ENCODE data around the gene KRT16. TPM values are rescaled to one million over a fixed set of nuclear protein-coding genes. Genes with fewer than 3 reads are reported as not detected.
"Not testable (repeated sequence)": the region's sequence is repeated elsewhere in the genome, so short reads cannot be mapped to it uniquely, and the experiment has no call there.

The KRT16 gene
- total RNA-seq, 1 experiment from 2014 or later, result 0.08 TPM

- not testable (repeated sequence) for H3K27ac ChIP-seq; DNase-seq; H3K9me3 ChIP-seq (replicated peaks); H3K4me3 ChIP-seq; H3K27me3 ChIP-seq
- Histone ChIP-seq H3K36me3 (peaks cover 11% of the 10 kb centered on the region), H3K4me1 (peaks cover 23% of the 10 kb centered on the region)
These were observed 13.7 kb upstream of the KRT16 start for GRCh38 chr17:41626028-41626913.

GRCh38 chr17:41625602-41626001, 13.0 kb upstream of the KRT16 start:
- no peaks in the 10 kb centered on the region for H3K27me3 ChIP-seq
- no peak overlapping the region for H3K27ac ChIP-seq
- H3K4me1 ChIP-seq, result peaks cover 20% of the 10 kb centered on the region
- no peaks in the 10 kb centered on the region for H3K9me3 ChIP-seq (replicated peaks)
- DNase-seq, result no peak
- H3K36me3 ChIP-seq, result peaks cover 15% of the 10 kb centered on the region
- no peak overlapping the region for H3K4me3 ChIP-seq

GRCh38 chr17:41624208-41625101, 11.9 kb upstream of the KRT16 start, which contains the start of gene KRT17:
TSS of gene KRT17 (minus strand) at chr17:41624575. CDS start at chr17:41624509, 66 bp downstream.
- H3K27ac ChIP-seq, result peak within 1 kb of the TSS; percentile 84
- no peaks in the 10 kb centered on the region for H3K27me3 ChIP-seq
- no peaks in the 10 kb centered on the region for H3K9me3 ChIP-seq (replicated peaks)
- H3K4me1 ChIP-seq, result peaks cover 12% of the 10 kb centered on the region
- peak; percentile 81 to 82 for DNase-seq
- peak within 1 kb of the TSS; percentile 63 for H3K4me3 ChIP-seq
- peaks cover 19% of the 10 kb centered on the region for H3K36me3 ChIP-seq

- H3K9me3 ChIP-seq (replicated peaks); H3K27me3 ChIP-seq: not testable (repeated sequence)
- Histone ChIP-seq H3K4me1 (peaks cover 12% of the 10 kb centered on the region), H3K27ac (peak overlapping the region; percentile 84), H3K4me3 (peak overlapping the region; percentile 63), H3K36me3 (peaks cover 19% of the 10 kb centered on the region)
- peak; percentile 68 to 75 for DNase-seq
These were observed 10.8 kb upstream of the KRT16 start for GRCh38 chr17:41623184-41623861.

GRCh38 chr17:41622340-41623183, 10.0 kb upstream of the KRT16 start:
- Histone ChIP-seq H3K27ac (peak overlapping the region; percentile 84), H3K36me3 (peaks cover 19% of the 10 kb centered on the region), H3K4me3 (peak overlapping the region; percentile 63), H3K4me1 (peaks cover 12% of the 10 kb centered on the region)
- H3K9me3 ChIP-seq (replicated peaks); H3K27me3 ChIP-seq: not testable (repeated sequence)
- peak in 1 of 2 experiments; percentile 51 for DNase-seq

- DNase-seq, result no peak
- peaks cover 13% of the 10 kb centered on the region for H3K4me1 ChIP-seq
- no peaks in the 10 kb centered on the region for H3K9me3 ChIP-seq (replicated peaks)
- H3K4me3 ChIP-seq, result no peak overlapping the region
- no peaks in the 10 kb centered on the region for H3K27me3 ChIP-seq
- peaks cover 19% of the 10 kb centered on the region for H3K36me3 ChIP-seq
- no peak overlapping the region for H3K27ac ChIP-seq
These were observed 9.3 kb upstream of the KRT16 start for GRCh38 chr17:41621916-41622315.

GRCh38 chr17:41621435-41621817, 8.9 kb upstream of the KRT16 start:
- H3K27me3 ChIP-seq; DNase-seq; H3K4me3 ChIP-seq; H3K9me3 ChIP-seq (replicated peaks); H3K27ac ChIP-seq: not testable (repeated sequence)
- Histone ChIP-seq H3K4me1 (peaks cover 15% of the 10 kb centered on the region), H3K36me3 (peaks cover 19% of the 10 kb centered on the region)

GRCh38 chr17:41620583-41621434, 8.2 kb upstream of the KRT16 start:
- Histone ChIP-seq H3K27ac (no peak overlapping the region), H3K4me1 (peaks cover 15% of the 10 kb centered on the region), H3K4me3 (no peak overlapping the region), H3K9me3 (replicated peaks) (no peaks in the 10 kb centered on the region), H3K27me3 (no peaks in the 10 kb centered on the region), H3K36me3 (peaks cover 19% of the 10 kb centered on the region)
- DNase-seq, result no peak

GRCh38 chr17:41619927-41620582, 7.5 kb upstream of the KRT16 start:
- H3K27me3 ChIP-seq; H3K9me3 ChIP-seq (replicated peaks); H3K4me3 ChIP-seq; H3K27ac ChIP-seq; DNase-seq: not testable (repeated sequence)
- H3K36me3 ChIP-seq, result peaks cover 19% of the 10 kb centered on the region
- H3K4me1 ChIP-seq, result peaks cover 12% of the 10 kb centered on the region

- Histone ChIP-seq H3K4me1 (peaks cover 6% of the 10 kb centered on the region; the same call in 1 of the 2 replicates), H3K9me3 (replicated peaks) (no peaks in the 10 kb centered on the region), H3K27me3 (no peaks in the 10 kb centered on the region), H3K4me3 (no peak overlapping the region), H3K36me3 (peaks cover 19% of the 10 kb centered on the region), H3K27ac (no peak overlapping the region)
- DNase-seq, result no peak
These were observed 6.7 kb upstream of the KRT16 start for GRCh38 chr17:41619036-41619926.

- Histone ChIP-seq H3K4me1 (peaks cover 6% of the 10 kb centered on the region; the same call in 1 of the 2 replicates), H3K36me3 (peaks cover 19% of the 10 kb centered on the region), H3K4me3 (no peak overlapping the region), H3K27me3 (no peaks in the 10 kb centered on the region), H3K9me3 (replicated peaks) (no peaks in the 10 kb centered on the region), H3K27ac (no peak overlapping the region)
- DNase-seq, result no peak
These were observed 5.9 kb upstream of the KRT16 start for GRCh38 chr17:41618341-41619035.

Measured in SJCRH30 (cell line).